Posterior cingulate gyrus (tissue), 11 donors: ENCODE data around the gene GPS2.

Experiments used
- DNase-seq, 10 donors: peaks; one replicate each; pipeline versions ENCODE4 v3.0.0 to v3.0.0-alpha.2; 2020 to 2021; ENCODE audit warnings: mixed read lengths in 3 of 10
- intact Hi-C: fragments of 100-400 bp; cut with DNase I; formaldehyde crosslinking; loops from one replicate; pipeline ENCODE4 v1.15.1; 2023

The GPS2 gene, protein sequence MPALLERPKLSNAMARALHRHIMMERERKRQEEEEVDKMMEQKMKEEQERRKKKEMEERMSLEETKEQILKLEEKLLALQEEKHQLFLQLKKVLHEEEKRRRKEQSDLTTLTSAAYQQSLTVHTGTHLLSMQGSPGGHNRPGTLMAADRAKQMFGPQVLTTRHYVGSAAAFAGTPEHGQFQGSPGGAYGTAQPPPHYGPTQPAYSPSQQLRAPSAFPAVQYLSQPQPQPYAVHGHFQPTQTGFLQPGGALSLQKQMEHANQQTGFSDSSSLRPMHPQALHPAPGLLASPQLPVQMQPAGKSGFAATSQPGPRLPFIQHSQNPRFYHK

DNA sequence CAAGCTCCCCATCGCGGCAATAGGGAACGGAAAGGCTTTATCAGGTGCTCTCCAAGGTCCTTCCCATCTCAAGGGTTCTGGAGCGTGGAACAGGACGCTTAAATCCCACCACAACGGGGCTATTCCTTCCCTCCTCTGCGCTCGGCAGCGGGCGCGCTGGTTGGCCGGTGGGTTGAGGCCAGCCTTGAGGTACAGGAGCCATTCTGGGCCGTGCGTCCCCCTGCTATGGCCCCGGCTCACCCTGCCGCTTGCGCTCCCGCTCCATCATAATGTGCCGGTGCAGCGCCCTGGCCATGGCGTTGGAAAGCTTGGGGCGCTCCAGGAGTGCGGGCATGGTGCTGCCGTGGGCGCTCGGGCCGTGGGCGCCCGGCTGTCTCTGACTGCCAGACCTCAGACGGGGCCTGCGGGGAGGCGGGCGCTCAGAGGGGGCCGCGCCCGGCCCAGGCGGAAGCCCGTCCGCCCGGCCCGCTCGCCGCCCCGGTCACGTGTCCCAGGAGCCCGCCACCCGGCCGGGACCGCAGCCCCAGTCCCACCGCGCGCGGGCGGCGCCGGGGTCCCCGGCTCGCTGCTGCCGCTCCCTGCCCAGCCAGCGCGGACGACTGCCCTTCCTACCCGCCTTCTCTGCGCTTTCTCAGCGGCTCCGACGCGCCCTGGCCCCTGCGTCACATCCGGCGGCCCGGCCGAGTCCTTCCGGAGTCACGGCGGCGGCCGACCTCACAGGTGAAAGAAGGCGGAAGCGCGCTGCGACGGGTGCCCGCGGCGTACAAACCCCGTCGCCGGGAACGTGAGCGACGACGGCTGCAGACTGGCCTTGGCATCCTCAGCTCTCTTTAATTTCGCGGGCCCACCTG is at the start of gene GPS2:
GPS2 (minus strand) TSS at position 642 of the 851 bp plus-strand sequence; CDS start at position 334, 308 bp downstream.
- intact Hi-C loops = loop anchor here (1.0 kb wide), 1 partner anchor 14 kb away; the partner anchor contains the start of gene NEURL4
- peak; percentile 90 to 99 (median 94) for DNase-seq

DNA sequence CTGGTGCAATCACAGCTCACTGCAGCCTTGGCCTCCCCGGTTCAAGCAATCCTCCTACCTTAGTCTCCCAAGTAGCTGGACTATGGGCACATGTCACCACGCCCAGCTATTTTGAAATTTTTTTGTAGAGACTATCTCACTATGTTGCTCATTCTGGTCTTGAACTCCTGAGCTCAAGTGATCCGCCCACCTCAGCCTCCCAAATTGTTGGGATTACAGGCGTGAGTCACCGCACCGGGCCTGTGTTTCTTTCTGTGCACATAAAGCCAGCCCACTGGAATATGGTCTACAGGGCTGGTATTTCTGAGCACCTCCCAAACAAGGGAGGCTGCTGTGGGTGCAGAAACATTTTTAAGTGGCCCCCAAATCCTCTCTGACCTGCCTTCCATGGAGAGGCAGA is 48.2 kb upstream of the GPS2 start:
- no peak for DNase-seq
- intact Hi-C loops = no loop called here

DNA sequence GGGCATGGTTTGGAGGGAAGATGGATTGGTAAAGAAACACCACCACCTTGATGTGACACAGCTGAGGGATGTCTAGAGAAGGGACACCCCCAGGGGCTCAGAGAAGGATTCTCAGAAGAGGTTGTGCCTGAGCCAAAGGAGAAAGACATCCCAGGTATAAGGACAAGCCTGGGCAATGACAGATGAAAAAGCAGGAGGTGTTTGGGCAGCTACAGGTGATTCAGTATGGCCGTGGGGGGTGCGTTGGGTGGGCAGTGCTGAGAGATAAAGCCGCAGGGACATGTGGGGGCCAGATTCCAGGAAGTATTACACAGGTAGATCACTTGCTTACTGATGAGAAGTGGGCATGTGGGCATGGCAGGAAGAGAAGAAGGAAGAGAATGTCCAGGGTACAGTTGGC is 46.7 kb upstream of the GPS2 start:
- intact Hi-C loops = no loop called here
- no peak for DNase-seq

DNA sequence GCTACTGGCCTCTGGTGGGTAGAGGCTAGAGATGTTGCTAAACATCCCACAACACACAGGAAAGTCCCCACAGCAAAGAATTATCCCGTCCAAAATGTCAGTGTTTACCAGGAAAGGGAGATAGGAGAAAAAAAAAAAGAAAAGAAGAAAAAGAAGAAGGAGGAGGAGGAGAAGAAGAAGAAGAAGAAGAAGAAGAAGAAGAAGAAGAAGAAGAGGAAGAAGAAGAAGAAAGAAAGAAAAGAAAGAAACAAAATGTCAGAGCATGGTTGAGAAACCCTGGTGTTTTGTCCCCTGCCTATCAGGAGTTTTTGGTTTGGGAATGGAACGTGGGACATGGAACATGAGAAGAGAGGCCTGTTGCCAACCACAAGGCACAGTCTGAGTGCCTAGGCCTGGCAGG is 42.2 kb upstream of the GPS2 start:
- no peak for DNase-seq
- intact Hi-C loops = loop anchor here (5.0 to 10.0 kb wide), 2 partner anchors 80 to 127 kb away; partner anchors contain the start of genes FGF11, POLR2A, SLC35G6 and TMEM102

DNA sequence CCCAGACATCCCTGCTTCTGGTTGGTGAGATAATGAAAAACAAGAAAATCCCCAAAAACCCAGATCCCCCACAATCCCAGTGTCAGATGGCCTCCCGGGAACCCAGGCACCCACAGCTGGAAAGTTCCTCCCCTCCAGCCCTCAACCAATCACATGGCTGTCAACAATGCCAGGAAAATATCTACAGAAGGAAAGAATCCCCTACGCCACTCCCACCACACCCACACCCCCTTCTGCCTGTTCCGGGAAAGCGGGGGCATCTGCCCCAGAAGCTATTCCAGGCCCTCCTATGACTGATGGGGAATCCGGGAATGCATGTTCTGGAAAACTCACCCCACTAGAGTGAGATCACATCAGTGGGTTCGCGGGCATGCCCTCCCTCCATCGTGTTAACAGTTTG is 41.6 kb upstream of the GPS2 start:
- intact Hi-C loops = loop anchor here (5.0 to 10.0 kb wide), 2 partner anchors 81 to 128 kb away; partner anchors contain the start of genes FGF11, POLR2A, SLC35G6 and TMEM102
- DNase-seq = no peak

DNA sequence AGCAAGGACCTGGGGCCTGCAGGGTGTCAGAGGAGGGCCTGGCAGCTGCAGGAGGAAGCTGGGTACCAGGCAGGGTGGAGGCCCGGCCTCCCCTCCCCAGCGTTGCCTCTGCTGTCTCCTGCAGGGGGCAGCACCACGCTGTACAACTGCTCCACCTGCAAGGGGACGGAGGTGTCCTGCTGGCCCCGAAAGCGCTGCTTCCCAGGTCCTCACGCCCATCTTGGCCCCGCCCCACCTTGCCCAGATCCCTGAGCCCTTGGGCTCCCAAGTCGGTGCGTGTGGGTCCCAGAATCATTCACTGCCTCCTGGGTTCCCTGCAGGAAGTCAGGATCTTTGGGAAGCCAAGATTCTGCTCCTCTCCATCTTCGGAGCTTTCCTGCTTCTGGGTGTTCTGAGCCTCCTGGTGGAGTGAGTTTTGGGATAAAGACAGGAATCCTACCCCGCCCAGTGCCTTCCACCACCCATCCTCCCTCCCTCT is 41.0 kb upstream of the GPS2 start:
- intact Hi-C loops = loop anchor here (5.0 to 10.0 kb wide), 2 partner anchors 81 to 129 kb away; partner anchors contain the start of genes FGF11, POLR2A, SLC35G6 and TMEM102
- peak; percentile 47 to 96 (median 74) for DNase-seq

DNA sequence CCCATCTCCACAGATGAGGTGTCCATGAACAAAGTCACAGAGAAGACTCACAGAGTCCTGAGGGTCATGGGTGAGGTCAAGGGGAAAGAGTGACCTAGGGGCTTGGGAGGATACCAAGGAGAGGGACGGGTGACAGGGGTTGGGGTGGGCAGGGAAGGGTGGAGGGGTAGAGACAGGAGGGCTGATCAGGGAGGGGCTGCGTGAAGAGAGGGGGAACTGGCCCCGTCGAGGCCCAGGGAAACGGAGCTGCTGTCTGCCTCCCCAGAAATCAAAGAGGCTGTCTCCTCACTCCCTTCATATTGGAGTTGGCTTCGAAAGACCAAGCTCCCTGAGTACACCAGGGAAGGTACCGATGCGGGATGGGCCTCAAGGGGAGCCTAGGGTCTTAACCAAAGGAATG is 40.4 kb upstream of the GPS2 start:
- no peak for DNase-seq
- intact Hi-C loops = loop anchor here (5.0 to 10.0 kb wide), 2 partner anchors 82 to 129 kb away; partner anchors contain the start of genes FGF11, POLR2A, SLC35G6 and TMEM102

DNA sequence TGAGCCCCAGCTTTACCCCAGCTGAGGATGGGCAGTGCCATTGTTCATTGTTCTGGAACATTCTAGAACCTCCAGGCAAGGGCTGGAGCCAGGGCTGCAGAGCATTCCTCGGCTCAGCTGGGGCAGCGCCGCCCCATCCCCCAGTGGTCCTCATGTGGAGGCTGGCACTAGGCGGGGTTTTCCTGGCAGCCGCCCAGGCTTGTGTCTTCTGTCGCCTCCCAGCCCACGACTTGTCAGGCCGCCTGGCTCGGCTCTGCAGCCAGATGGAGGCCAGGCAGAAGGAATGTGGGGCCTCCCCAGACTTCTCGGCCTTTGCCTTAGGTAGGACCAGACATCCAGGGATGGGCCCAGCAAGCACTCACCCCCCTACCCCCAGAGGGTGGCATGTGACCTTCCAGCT is 39.9 kb upstream of the GPS2 start, which contains the start of gene TMEM95:
TMEM95 (plus strand) TSS at position 104 of the 400 bp plus-strand sequence; CDS start at position 153, 49 bp downstream.
- intact Hi-C loops = loop anchor here (5.0 to 10.0 kb wide), 2 partner anchors 82 to 130 kb away; partner anchors contain the start of genes FGF11, POLR2A, SLC35G6 and TMEM102
- DNase-seq = peak in 8 of 10 donors; percentile 48 to 96 (median 71)

DNA sequence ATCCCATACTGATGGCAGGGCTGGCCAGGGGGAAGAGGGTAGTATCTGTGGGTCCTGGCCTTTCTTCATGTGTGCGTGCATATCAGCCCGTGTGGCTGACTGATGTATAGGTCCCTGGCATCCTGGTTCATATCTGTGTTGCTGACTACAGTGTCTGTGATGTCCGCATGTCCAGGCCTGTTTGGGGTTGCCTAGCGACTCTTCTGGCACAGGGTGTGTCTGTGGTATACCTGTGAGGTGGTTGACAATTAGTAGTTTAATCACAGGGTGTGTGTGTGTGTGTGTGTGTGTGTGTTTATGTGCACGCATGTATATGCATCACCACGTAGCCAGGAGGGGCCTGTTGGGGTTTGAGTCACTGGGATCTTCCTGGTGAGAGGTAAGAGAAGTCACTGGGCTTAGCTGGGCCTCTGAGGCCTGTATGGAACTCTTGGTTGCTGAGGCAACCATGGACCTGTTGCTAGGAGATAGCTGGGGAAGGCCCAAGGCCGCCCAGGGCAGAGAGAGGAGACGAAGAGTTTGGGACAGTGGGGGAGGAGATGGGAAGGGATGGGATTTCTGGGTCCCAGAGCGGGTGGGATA is 39.2 kb upstream of the GPS2 start:
- intact Hi-C loops = loop anchor here (5.0 to 10.0 kb wide), 3 partner anchors 33 to 208 kb away; partner anchors contain the start of genes POLR2A, SENP3 and SLC35G6
- DNase-seq = no peak

DNA sequence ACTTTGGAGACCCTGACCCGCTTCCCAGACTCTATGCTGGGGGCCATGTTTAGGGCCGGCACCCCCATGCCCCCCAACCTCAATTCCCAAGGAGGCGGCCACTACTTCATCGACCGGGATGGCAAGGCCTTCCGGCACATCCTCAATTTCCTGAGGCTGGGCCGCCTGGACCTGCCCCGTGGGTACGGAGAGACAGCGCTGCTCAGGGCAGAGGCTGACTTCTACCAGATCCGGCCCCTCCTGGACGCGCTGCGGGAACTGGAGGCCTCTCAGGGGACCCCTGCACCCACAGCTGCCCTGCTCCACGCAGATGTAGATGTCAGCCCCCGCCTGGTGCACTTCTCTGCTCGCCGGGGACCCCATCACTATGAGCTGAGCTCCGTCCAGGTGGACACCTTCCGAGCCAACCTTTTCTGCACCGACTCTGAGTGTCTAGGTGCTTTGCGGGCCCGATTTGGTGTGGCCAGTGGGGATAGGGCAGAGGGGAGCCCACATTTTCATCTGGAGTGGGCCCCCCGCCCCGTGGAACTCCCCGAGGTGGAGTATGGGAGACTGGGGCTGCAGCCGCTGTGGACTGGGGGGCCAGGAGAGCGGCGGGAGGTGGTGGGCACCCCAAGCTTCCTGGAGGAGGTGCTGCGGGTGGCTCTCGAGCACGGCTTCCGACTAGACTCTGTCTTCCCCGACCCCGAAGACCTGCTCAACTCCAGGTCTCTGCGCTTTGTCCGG is 37.9 kb upstream of the GPS2 start:
- DNase-seq = no peak
- intact Hi-C loops = loop anchor here (5.0 to 10.0 kb wide), 3 partner anchors 34 to 209 kb away; partner anchors contain the start of genes POLR2A, SENP3 and SLC35G6

DNA sequence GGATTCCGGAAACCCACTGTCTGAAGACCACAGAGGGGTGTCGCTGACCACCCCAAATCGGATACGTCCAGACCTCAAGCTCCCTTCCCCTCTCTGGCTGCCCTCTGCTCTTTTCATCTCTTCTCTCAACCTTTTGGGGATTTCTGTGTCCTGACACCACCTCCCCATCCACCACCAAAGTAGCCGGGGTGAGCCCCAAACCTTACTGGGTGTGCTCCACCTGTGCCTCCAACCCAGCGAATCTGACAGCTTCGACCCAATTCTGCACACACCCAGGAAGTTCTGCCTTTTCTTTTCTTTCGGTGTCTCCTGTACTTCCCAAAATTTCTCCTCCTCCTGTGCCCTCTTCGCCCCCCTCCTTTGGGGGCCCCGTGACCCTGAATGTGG is 37.3 kb upstream of the GPS2 start:
- no peak for DNase-seq
- intact Hi-C loops = loop anchor here (5.0 to 10.0 kb wide), 3 partner anchors 35 to 210 kb away; partner anchors contain the start of genes POLR2A, SENP3 and SLC35G6

DNA sequence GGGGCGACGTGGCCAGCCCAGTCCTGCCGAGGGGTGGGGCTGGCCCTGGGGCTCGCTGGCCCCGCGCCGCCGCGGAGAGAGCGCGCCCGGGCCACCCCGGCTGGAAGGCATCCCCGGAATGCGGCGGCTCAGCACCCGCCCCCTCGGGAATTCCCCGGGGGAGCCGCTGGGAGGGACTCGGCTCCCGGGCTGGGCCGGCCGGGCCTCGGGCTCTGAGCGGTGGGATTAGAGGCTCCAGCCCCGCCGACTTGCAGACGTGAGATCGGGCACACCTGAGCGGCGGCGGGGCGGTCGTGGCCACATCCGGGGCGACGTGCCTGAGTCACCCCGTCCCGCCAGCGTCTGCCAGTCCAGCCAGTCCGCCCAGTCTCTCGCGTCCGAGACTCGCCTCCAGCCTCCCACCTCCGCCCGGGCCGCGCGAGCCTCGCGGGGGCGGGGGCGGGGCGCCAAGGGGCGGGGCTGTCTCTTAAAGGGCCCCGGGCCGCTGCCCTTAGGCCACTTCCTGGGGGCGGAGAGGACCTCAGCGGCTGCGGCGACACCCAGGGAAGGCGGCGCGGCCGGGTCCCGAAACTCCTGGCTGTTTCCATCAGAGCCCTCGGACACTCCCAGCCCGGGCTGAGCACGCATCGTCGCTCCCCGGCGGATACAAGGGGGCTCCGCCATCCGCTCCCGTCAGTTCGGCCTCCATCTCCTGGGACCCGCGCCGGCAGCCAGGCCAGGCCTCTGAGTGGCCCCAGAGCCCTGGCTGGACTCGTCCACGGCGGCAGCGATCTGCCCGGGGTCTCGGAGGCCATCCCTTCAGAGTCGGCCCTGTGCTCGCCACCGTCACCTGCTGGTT is 36.7 kb upstream of the GPS2 start, which contains the start of gene KCTD11:
KCTD11 (plus strand) TSS at position 498 of the 838 bp plus-strand sequence.
- intact Hi-C loops = loop anchor here (2.0 to 10.0 kb wide), 4 partner anchors 35 to 210 kb away; partner anchors contain the start of genes POLR2A, SENP3, SLC35G6 and TMEM256
- peak; percentile 73 to 97 (median 80) for DNase-seq

DNA sequence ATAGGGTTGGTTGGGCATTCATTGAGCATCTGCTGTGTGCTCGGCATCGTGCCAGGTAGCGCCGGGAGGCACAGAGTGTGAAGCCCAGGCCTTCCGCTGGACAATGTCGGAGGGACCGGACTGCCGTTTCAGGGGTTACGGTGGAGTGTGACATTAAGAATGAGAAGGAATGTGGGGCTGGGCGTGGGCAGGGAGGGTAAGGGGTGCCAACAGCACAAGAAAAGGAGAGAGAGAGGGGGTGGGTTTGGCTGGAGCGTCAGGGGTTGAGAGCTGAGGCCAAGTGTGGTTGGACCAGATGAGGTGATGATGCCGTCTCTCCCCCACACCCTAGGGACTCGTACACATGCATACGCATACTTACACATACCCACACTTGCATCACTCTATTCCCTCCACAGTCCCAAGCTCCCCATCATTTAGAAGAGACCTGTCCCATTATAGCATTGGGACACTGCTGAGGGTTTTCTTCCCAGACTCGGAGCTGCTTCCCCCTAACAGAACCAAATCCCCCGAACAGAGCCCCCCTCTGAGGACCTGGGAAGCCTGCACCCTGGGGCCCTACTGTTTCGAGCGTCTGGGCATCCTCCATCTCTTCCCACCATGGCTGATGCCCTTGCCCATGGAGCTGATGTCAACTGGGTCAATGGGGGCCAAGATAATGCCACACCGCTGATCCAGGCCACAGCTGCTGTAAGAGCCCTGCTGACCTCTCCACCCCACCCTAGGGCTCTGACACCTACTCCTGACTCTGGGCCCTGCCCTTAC is 33.5 kb upstream of the GPS2 start:
- peak in 1 of 10 donors; percentile 72 for DNase-seq
- intact Hi-C loops = no loop called here

DNA sequence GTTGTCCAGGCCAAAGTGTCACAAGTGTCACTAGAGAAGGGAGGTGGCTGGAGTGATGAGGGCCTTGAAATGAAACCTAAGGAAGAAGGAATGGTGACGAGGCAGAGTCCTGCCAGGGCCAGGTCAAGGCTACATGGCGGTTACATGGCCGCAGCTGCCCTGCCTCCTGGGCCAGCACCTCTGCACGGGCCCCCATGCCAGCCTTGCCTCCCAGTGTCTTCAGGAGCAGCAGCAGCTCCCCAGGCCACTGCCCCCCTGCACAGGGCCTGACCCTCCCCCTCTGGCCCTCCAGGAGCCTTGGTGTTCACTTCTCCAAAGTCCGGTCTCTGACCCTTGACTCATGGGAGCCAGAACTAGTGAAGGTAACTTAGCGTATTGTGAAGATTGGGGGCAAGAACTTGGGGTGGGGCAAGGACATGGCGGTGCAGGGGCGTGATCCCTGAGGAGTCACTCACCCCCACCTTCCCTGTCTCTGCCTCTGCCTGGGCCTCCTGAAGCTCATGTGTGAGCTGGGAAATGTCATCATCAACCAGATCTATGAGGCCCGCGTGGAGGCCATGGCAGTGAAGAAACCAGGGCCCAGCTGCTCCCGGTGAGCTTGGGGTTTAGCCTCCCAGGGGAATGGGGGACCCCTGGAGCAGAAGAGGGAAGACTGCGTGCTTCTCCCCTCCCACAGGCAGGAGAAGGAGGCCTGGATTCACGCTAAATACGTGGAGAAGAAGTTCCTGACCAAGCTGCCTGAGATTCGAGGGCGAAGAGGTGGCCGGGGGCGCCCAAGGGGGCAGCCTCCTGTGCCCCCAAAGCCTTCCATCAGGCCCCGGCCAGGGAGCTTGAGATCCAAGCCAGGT is 32.7 kb upstream of the GPS2 start:
- intact Hi-C loops = no loop called here

DNA sequence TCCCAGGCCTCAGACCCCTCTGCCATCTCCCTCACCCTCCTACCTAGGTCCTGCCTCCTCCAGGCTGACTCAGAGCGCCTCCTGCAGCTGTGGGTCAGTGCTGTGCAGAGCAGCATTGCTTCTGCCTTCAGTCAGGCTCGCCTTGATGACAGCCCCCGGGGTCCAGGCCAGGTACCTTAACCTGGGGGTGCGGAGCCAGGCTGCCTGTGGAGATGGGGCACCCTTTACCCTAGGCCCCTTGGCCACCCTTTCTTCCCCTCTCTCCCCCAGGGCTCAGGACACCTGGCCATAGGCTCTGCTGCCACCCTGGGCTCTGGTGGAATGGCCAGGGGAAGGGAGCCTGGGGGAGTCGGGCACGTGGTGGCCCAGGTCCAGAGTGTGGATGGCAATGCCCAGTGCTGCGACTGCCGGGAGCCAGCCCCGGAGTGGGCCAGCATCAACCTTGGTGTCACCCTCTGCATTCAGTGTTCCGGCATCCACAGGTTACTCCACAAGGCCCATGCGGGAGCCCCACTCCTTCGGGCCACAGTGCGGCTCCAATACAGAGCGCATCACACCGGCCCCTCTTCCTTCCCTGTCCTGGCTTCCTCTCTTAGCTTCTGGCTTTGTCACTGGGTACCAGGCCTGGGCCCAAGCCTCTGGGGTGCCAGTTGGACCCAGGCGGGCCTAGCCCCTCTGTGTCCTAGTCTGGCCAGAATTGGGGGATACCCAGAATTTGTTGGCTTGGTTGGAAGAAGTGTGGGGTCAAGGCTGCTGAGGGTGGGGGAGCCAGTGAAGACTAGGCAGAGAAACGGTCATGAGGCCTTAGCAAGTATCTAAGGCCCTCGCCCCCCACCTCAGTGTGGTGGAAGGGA is 31.8 kb upstream of the GPS2 start:
- peak in 1 of 10 donors; percentile 68 for DNase-seq
- intact Hi-C loops = no loop called here

More for the DNA sequence above, 32.7 kb upstream of the GPS2 start:
- peak in 1 of 10 donors; percentile 69 for DNase-seq
